Thoracic aorta (tissue), 2 donors: ENCODE results near the gene LEUTX. TPM values are rescaled to one million over a fixed set of nuclear protein-coding genes. Genes with fewer than 3 reads are reported as not detected.
A peak's percentile ranks its signal among the peaks of the same experiment; 100 is the strongest.

Source experiments
- ATAC-seq: fragments of 150-250 bp; one replicate; pipeline ENCODE4 v1.8.0; 2017; ENCODE audit warnings: low read depth; ENCODE audit not compliant: insufficient number of reproducible peaks, low FRiP score
- DNase-seq: peaks from one replicate; pipeline ENCODE4 v3.0.0-alpha.2; 2020; ENCODE audit warnings: low spot score
- H3K27ac ChIP-seq, 2 donors: fragments of 200-600 bp; sonication (generic); 1 replicate in 1 of 2; 2 replicates in 1 of 2; pipeline ENCODE4 v1.5.1; 2016; ENCODE audit warnings: mild to moderate bottlenecking in 2 of 2, moderate library complexity in 2 of 2
- H3K27me3 ChIP-seq: fragments of 200-600 bp; sonication (generic); replicated peaks from 2 replicates; pipeline ENCODE4 v1.6.0; 2016; ENCODE audit warnings: mild to moderate bottlenecking; ENCODE audit not compliant: insufficient read depth
- H3K36me3 ChIP-seq: fragments of 200-600 bp; sonication (generic); one replicate; pipeline ENCODE4 v1.5.1; 2016
- H3K4me1 ChIP-seq, 2 donors: fragments of 200-600 bp; sonication (generic); 1 replicate in 1 of 2; 2 replicates in 1 of 2; pipeline versions ENCODE4 v1.5.1 to v1.6.0; 2016; ENCODE audit warnings: low read depth in 2 of 2, mild to moderate bottlenecking in 1 of 2; ENCODE audit not compliant: control insufficient read depth in 1 of 2
- H3K4me3 ChIP-seq: fragments of 200-600 bp; sonication (generic); 2 replicates; pipeline ENCODE4 v1.5.1; 2016; ENCODE audit warnings: mild to moderate bottlenecking
- H3K9me3 ChIP-seq: fragments of 200-600 bp; sonication (generic); 2 replicates; pipeline ENCODE4 v1.5.1; 2016
- CTCF ChIP-seq: fragments of 200-600 bp; sonication (generic); IDR thresholded peaks from one replicate; pipeline ENCODE4 v1.5.1; 2019; ENCODE audit warnings: antibody characterized with exemption
- total RNA-seq, 2 donors: library from RNA; depleted of rRNA; stranded (reverse); fragments of >200 nt; gene quantifications; one replicate each; pipeline versions ENCODE4 v1.1.0 to v1.2.3, GENCODE V29; 2016

The LEUTX gene
- total RNA-seq, 2 donors from 2014 or later = not detected

GRCh38 chr19:39832341-39833083 lies 53.9 kb downstream of the LEUTX start:
- ATAC-seq = no peak

GRCh38 chr19:39833160-39833463 lies 54.5 kb downstream of the LEUTX start:
- no peak for DNase-seq
- peak overlapping the region; percentile 62 to 78 for H3K27ac ChIP-seq

More at GRCh38 chr19:39832341-39833083, 53.9 kb downstream of the LEUTX start:
- Histone ChIP-seq H3K4me3 (peak overlapping the region; percentile 94), H3K9me3 (no peaks in the 10 kb centered on the region), H3K4me1 (peaks cover 7 to 15% of the 10 kb centered on the region in 2 donors), H3K36me3 (peaks cover 38% of the 10 kb centered on the region), H3K27me3 (no peaks in the 10 kb centered on the region), H3K27ac (peak overlapping the region; percentile 62 to 78)
- TF ChIP-seq CTCF = no peak
- no peak for DNase-seq

GRCh38 chr19:39833464-39834286 lies 55.0 kb downstream of the LEUTX start, which contains the start of gene DYRK1B:
Gene DYRK1B (minus strand): TSS chr19:39834162. CDS start chr19:39831867, 2,295 bp downstream.
- H3K9me3 ChIP-seq = no peaks in the 10 kb centered on the region
- no peak for TF ChIP-seq CTCF
- peak within 1 kb of the TSS; percentile 94 for H3K4me3 ChIP-seq
- ATAC-seq = peak; percentile 93
- H3K27me3 ChIP-seq = no peaks in the 10 kb centered on the region
- peaks cover 41% of the 10 kb centered on the region for H3K36me3 ChIP-seq
- H3K4me1 ChIP-seq = peaks cover 7 to 15% of the 10 kb centered on the region in 2 donors
- peak within 1 kb of the TSS; percentile 77 to 78 for H3K27ac ChIP-seq
- DNase-seq = peak; percentile 95

More at GRCh38 chr19:39833160-39833463, 54.5 kb downstream of the LEUTX start:
- Histone ChIP-seq H3K36me3 (peaks cover 38% of the 10 kb centered on the region), H3K4me1 (peaks cover 7 to 15% of the 10 kb centered on the region in 2 donors), H3K4me3 (peak overlapping the region; percentile 94), H3K9me3 (no peaks in the 10 kb centered on the region), H3K27me3 (no peaks in the 10 kb centered on the region)
- ATAC-seq = no peak
- no peak for TF ChIP-seq CTCF

- H3K4me3 ChIP-seq = peak overlapping the region; percentile 94
- ATAC-seq (no peak), DNase-seq (no peak)
- no peaks in the 10 kb centered on the region for H3K27me3 ChIP-seq
- no peak for TF ChIP-seq CTCF
- peak overlapping the region; percentile 47 to 78 for H3K27ac ChIP-seq
- H3K4me1 ChIP-seq = peaks cover 7 to 15% of the 10 kb centered on the region in 2 donors
- H3K9me3 ChIP-seq = no peaks in the 10 kb centered on the region
- H3K36me3 ChIP-seq = peaks cover 45% of the 10 kb centered on the region
Observed at GRCh38 chr19:39834287-39834841, 55.7 kb downstream of the LEUTX start.

Other genes starting within 250 kb of the LEUTX start
- 1 to 10 TPM; 5.6 to 6.2 TPM for gene EID2B, start 246.0 kb upstream of the LEUTX start, total RNA-seq
- 10 to 100 TPM; 11.4 to 12.0 TPM for gene EID2, start 238.7 kb upstream of the LEUTX start, total RNA-seq
- not detected for gene LGALS13, start 176.3 kb upstream of the LEUTX start, total RNA-seq
- not detected for gene LGALS16, start 122.9 kb upstream of the LEUTX start, total RNA-seq
- not detected for gene LGALS14, start 74.4 kb upstream of the LEUTX start, total RNA-seq
- gene CLC, start 40.8 kb upstream of the LEUTX start, total RNA-seq = not detected
- gene DYRK1B, start 55.3 kb downstream of the LEUTX start, total RNA-seq = 10 to 100 TPM in 1 of 2 donors, 1 to 10 TPM in 1; 8.9 to 10.2 TPM
- gene FBL, start 67.5 kb downstream of the LEUTX start, total RNA-seq = 100 to 1,000 TPM in 1 of 2 donors, 10 to 100 TPM in 1; 52.7 to 103 TPM
- 100 to 1,000 TPM; 120 to 142 TPM for gene FCGBP, start 155.8 kb downstream of the LEUTX start, total RNA-seq
- gene PSMC4, start 192.3 kb downstream of the LEUTX start, total RNA-seq = 10 to 100 TPM; 71.1 to 93.1 TPM
- 1 to 10 TPM; 5.8 to 8.5 TPM for gene ZNF546, start 218.2 kb downstream of the LEUTX start, total RNA-seq